WTC11 (cell line): ENCODE results near the gene GSTK1. TPM values are rescaled to one million over a fixed set of nuclear protein-coding genes. Genes with fewer than 3 reads are reported as not detected.

Experiments
- ATAC-seq: fragments of 200-7000 bp; cut with Tn5 transposase; 2 replicates; pipeline ENCODE4 v1.10.0; 2021; ENCODE audit warnings: mild to moderate bottlenecking, moderate library complexity
- CTCF ChIA-PET: fragments of 300-600 bp; sonication (Branson Sonifier 250); formaldehyde crosslinking; loops from one replicate; lab custom pipeline; 2021; ENCODE audit warnings: antibody characterized with exemption; lab: Charles Lee
- POLR2A ChIA-PET: fragments of 350-600 bp; sonication (Branson Sonifier 250); formaldehyde crosslinking; loops from one replicate; lab custom pipeline; 2021; ENCODE audit warnings: antibody characterized with exemption; lab: Charles Lee
- DNase-seq: peaks from one replicate; pipeline ENCODE4 v3.0.0; 2021; ENCODE audit warnings: low spot score
- H3K27ac Mint-ChIP-seq: 2 replicates; pipeline ENCODE4 v1.8.0; 2021; ENCODE audit warnings: mixed read lengths
- H3K27me3 Mint-ChIP-seq: 2 replicates; pipeline ENCODE4 v1.8.0; 2021; ENCODE audit warnings: low read depth, mild to moderate bottlenecking, moderate library complexity, mixed read lengths
- H3K36me3 Mint-ChIP-seq: 2 replicates; pipeline ENCODE4 v1.8.0; 2021; ENCODE audit warnings: mixed read lengths
- H3K4me1 Mint-ChIP-seq: 2 replicates; pipeline ENCODE4 v1.8.0; 2022; ENCODE audit warnings: mixed read lengths
- H3K4me3 Mint-ChIP-seq: 2 replicates; pipeline ENCODE4 v1.8.0; 2021; ENCODE audit warnings: mild to moderate bottlenecking, moderate library complexity, mixed read lengths
- H3K9me3 Mint-ChIP-seq: 2 replicates; pipeline ENCODE4 v1.8.0; 2021; ENCODE audit warnings: mixed read lengths
- CREB1 ChIP-seq: sonication (generic); formaldehyde crosslinking; IDR thresholded peaks from 2 replicates; pipeline ENCODE4 v1.8.0; 2023; ENCODE audit warnings: mild to moderate bottlenecking, missing genetic modification reagents
- ELF4 ChIP-seq: sonication (generic); formaldehyde crosslinking; IDR thresholded peaks from 2 replicates; pipeline ENCODE4 v1.8.1; 2022; ENCODE audit warnings: low read depth, mild to moderate bottlenecking, moderate library complexity, missing genetic modification reagents
- FOXK1 ChIP-seq: sonication (generic); formaldehyde crosslinking; IDR thresholded peaks from 2 replicates; pipeline ENCODE4 v1.8.0; 2022; ENCODE audit warnings: mild to moderate bottlenecking, moderate library complexity, missing genetic modification reagents
- FOXP1 ChIP-seq: sonication (generic); formaldehyde crosslinking; IDR thresholded peaks from 2 replicates; pipeline ENCODE4 v1.8.0; 2022; ENCODE audit warnings: missing genetic modification reagents, mild to moderate bottlenecking, moderate library complexity, borderline replicate concordance
- HMGA2 ChIP-seq: fragments of 250-450 bp; sonication (Bioruptor Pico); IDR thresholded peaks from 2 replicates; pipeline ENCODE4 v1.4.0; 2021; ENCODE audit warnings: mild to moderate bottlenecking, moderate library complexity
- KAT7 ChIP-seq: sonication (generic); formaldehyde crosslinking; IDR thresholded peaks from 2 replicates; pipeline ENCODE4 v1.8.1; 2023; ENCODE audit warnings: missing genetic modification reagents, mild to moderate bottlenecking, borderline replicate concordance
- SP1 ChIP-seq: sonication (generic); formaldehyde crosslinking; conservative IDR thresholded peaks from 2 replicates; pipeline ENCODE4 v1.8.1; 2022; ENCODE audit warnings: missing genetic modification reagents
- ZBTB21 ChIP-seq: sonication (generic); formaldehyde crosslinking; IDR thresholded peaks from 2 replicates; pipeline ENCODE4 v1.8.1; 2023; ENCODE audit warnings: mild to moderate bottlenecking, missing genetic modification reagents, borderline replicate concordance
- ZNF121 ChIP-seq: sonication (generic); formaldehyde crosslinking; IDR thresholded peaks from 2 replicates; pipeline ENCODE4 v1.8.0; 2023; ENCODE audit warnings: missing genetic modification reagents
- ZNF219 ChIP-seq: sonication (generic); formaldehyde crosslinking; IDR thresholded peaks from 2 replicates; pipeline ENCODE4 v1.8.0; 2023; ENCODE audit warnings: missing genetic modification reagents, mild to moderate bottlenecking, borderline replicate concordance
- ZNF416 ChIP-seq: fragments of 250-450 bp; sonication (Bioruptor Pico); IDR thresholded peaks from 2 replicates; pipeline ENCODE4 v1.9.0; 2021; ENCODE audit warnings: mild to moderate bottlenecking, inconsistent platforms
- ZNF671 ChIP-seq: fragments of 250-450 bp; sonication (Bioruptor Pico); IDR thresholded peaks from 2 replicates; pipeline ENCODE4 v1.8.0; 2021; ENCODE audit warnings: mild to moderate bottlenecking
- total RNA-seq: library from RNA; stranded (reverse); gene quantifications from 3 replicates; pipeline ENCODE4 v1.2.3, GENCODE V29; 2021
- TF ChIP-seq, protein P1 (sequence below): fragments of 250-450 bp; sonication (Bioruptor Pico); conservative IDR thresholded peaks from 2 replicates; pipeline ENCODE4 v1.9.0; 2021; ENCODE audit warnings: mild to moderate bottlenecking
- TF ChIP-seq, protein P2 (sequence below): sonication (generic); formaldehyde crosslinking; IDR thresholded peaks from 2 replicates; pipeline ENCODE4 v1.8.1; 2022; ENCODE audit warnings: mild to moderate bottlenecking, missing genetic modification reagents, moderate library complexity, borderline replicate concordance
- TF ChIP-seq, protein P3 (sequence below): sonication (generic); formaldehyde crosslinking; conservative IDR thresholded peaks from 2 replicates; pipeline ENCODE4 v1.8.1; 2022; ENCODE audit warnings: mild to moderate bottlenecking, missing genetic modification reagents
- TF ChIP-seq, protein P4 (sequence below): fragments of 250-450 bp; sonication (Bioruptor Pico); IDR thresholded peaks from 2 replicates; pipeline ENCODE4 v1.9.0; 2021; ENCODE audit warnings: mild to moderate bottlenecking
- TF ChIP-seq, protein P5 (sequence below): fragments of 250-450 bp; sonication (Bioruptor Pico); IDR thresholded peaks from 2 replicates; pipeline ENCODE4 v2.1.2; 2022; ENCODE audit warnings: mild to moderate bottlenecking, moderate library complexity
- TF ChIP-seq, protein P6 (sequence below): sonication (generic); formaldehyde crosslinking; IDR thresholded peaks from 2 replicates; pipeline ENCODE4 v1.8.1; 2022; ENCODE audit warnings: low read depth, mild to moderate bottlenecking, moderate library complexity, missing genetic modification reagents, borderline replicate concordance

GSTK1 gene
- total RNA-seq, 1 experiment from 2014 or later: 30.1 TPM

DNA sequence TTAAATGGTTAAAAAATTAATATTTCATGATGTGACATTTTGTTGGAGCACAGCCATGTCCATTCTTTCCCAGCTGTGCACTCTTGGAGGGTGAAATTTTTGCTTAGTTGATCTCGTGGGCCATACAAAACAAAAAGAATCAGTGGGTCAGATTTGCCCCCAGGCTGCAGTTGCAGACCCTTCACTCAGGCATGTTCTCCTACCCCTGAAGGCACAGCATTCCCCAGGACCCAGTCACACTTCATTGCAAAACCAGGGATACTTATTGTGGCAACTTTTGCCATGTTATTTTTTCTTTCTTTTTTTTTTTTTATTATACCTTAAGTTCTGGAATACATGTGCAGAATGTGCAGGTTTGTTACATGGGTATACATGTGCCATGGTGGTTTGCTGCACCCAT is 35.4 kb upstream of the GSTK1 start:
- no peak overlapping the region for H3K4me3 Mint-ChIP-seq
- ATAC-seq: no peak
- POLR2A ChIA-PET: no interaction called here
- H3K27me3 Mint-ChIP-seq: peaks cover 8% of the 10 kb centered on the region; the same call in 1 of the 2 replicates
- no peaks in the 10 kb centered on the region for H3K9me3 Mint-ChIP-seq
- H3K36me3 Mint-ChIP-seq: no peaks in the 10 kb centered on the region
- DNase-seq: no peak
- TF ChIP-seq CREB1 (CRISPR knock-in tag): no peak
- no peak for TF ChIP-seq ZNF219
- TF ChIP-seq ZBTB21 (CRISPR knock-in tag): no peak
- no peak for TF ChIP-seq ZNF121
- TF ChIP-seq FOXK1 (CRISPR knock-in tag): no peak
- H3K27ac Mint-ChIP-seq: no peak overlapping the region
- CTCF ChIA-PET: interaction anchor here (2.7 to 3.7 kb wide), 2 partner anchors 12 to 13 kb away, joined by 22 to 26 read pairs; no protein-coding TSS in a partner anchor
- H3K4me1 Mint-ChIP-seq: peaks cover 3% of the 10 kb centered on the region; the same call in 1 of the 2 replicates

DNA sequence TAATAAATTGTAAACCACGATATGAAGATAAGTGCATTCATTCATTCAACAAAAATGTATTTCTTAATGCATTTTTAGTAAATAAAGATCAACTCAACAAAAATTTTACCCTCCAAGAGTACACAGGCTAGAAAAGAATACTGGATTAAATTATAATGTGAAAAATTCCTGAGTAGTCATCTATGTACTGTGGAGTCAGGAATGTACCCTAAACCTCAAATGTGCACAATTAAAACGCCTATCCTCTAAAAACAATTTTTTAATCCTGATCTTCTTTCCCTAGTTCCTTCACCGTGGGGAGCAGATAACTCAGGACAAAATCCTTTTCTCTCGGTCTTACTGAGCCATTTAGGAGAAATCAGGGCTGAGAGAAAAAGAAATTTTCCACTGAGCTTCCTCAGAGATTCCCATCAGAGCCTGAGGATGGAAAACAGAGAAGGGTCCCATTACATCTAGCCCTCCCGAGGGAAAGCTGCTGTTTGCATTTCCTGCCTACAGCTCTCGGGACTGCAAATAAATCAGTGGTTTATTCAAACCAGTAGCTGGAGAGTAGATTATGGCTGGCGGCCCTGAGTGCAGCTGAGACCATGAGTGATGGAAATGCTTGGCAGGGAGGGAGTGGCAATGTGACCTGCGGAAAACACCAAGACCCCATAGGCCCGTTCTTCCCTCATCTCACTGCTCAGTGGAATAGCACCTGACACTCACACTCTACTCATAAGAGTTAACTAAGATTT is 34.0 kb upstream of the GSTK1 start:
- POLR2A ChIA-PET: no interaction called here
- no peak overlapping the region for H3K4me3 Mint-ChIP-seq
- peaks cover 3% of the 10 kb centered on the region; the same call in 1 of the 2 replicates for H3K4me1 Mint-ChIP-seq
- H3K9me3 Mint-ChIP-seq: no peaks in the 10 kb centered on the region
- DNase-seq: peak; percentile 28
- peak; percentile 95 for ATAC-seq
- CTCF ChIA-PET: interaction anchor here (0.5 to 3.7 kb wide), 7 partner anchors 11 to 88 kb away, joined by 3 to 26 read pairs (median 5); no protein-coding TSS in a partner anchor
- H3K36me3 Mint-ChIP-seq: no peaks in the 10 kb centered on the region
- TF ChIP-seq, protein P1, sequence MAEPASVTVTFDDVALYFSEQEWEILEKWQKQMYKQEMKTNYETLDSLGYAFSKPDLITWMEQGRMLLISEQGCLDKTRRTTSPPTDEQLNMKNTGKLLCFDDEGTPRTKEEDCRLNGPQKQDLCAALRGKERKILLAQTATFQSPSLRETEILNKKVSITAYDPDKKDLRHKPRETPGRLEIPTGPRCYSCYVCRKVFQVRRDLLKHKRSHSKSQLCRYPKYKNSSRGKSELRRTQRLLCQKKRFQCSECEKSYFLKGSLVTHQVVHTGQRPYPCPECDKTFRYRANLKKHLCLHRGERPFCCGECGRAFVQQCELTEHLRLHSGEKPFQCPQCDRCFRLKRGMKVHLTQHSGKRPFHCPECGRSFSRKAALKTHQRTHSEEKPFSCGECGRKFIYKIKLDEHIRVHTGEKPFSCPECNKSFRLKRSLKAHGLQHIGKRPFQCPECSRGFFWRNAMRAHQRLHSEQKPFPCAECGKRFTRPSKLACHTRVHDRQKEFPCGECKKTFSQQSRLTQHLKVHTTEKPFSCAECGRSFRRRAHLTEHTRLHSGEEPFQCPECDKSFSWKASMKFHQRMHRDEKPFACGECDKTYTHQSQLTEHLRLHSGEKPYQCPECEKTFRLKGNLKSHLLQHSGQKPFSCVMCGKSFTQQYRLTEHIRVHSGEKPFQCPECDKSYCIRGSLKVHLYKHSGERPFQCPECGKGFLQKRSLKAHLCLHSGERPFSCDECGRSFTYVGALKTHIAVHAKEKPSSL: no peak
- TF ChIP-seq FOXK1 (CRISPR knock-in tag) (no peak), KAT7 (CRISPR knock-in tag) (no peak), ZNF416 (CRISPR knock-in tag) (no peak)
- TF ChIP-seq, protein P2, sequence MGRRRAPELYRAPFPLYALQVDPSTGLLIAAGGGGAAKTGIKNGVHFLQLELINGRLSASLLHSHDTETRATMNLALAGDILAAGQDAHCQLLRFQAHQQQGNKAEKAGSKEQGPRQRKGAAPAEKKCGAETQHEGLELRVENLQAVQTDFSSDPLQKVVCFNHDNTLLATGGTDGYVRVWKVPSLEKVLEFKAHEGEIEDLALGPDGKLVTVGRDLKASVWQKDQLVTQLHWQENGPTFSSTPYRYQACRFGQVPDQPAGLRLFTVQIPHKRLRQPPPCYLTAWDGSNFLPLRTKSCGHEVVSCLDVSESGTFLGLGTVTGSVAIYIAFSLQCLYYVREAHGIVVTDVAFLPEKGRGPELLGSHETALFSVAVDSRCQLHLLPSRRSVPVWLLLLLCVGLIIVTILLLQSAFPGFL (CRISPR knock-in tag): no peak
- TF ChIP-seq, protein P3, sequence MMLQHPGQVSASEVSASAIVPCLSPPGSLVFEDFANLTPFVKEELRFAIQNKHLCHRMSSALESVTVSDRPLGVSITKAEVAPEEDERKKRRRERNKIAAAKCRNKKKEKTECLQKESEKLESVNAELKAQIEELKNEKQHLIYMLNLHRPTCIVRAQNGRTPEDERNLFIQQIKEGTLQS (CRISPR knock-in tag): no peak
- TF ChIP-seq, protein P4, sequence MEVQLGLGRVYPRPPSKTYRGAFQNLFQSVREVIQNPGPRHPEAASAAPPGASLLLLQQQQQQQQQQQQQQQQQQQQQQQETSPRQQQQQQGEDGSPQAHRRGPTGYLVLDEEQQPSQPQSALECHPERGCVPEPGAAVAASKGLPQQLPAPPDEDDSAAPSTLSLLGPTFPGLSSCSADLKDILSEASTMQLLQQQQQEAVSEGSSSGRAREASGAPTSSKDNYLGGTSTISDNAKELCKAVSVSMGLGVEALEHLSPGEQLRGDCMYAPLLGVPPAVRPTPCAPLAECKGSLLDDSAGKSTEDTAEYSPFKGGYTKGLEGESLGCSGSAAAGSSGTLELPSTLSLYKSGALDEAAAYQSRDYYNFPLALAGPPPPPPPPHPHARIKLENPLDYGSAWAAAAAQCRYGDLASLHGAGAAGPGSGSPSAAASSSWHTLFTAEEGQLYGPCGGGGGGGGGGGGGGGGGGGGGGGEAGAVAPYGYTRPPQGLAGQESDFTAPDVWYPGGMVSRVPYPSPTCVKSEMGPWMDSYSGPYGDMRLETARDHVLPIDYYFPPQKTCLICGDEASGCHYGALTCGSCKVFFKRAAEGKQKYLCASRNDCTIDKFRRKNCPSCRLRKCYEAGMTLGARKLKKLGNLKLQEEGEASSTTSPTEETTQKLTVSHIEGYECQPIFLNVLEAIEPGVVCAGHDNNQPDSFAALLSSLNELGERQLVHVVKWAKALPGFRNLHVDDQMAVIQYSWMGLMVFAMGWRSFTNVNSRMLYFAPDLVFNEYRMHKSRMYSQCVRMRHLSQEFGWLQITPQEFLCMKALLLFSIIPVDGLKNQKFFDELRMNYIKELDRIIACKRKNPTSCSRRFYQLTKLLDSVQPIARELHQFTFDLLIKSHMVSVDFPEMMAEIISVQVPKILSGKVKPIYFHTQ (CRISPR knock-in tag): no peak
- peak overlapping the region; percentile 68 for H3K27ac Mint-ChIP-seq
- peaks cover 16% of the 10 kb centered on the region; the same call in 1 of the 2 replicates for H3K27me3 Mint-ChIP-seq

DNA sequence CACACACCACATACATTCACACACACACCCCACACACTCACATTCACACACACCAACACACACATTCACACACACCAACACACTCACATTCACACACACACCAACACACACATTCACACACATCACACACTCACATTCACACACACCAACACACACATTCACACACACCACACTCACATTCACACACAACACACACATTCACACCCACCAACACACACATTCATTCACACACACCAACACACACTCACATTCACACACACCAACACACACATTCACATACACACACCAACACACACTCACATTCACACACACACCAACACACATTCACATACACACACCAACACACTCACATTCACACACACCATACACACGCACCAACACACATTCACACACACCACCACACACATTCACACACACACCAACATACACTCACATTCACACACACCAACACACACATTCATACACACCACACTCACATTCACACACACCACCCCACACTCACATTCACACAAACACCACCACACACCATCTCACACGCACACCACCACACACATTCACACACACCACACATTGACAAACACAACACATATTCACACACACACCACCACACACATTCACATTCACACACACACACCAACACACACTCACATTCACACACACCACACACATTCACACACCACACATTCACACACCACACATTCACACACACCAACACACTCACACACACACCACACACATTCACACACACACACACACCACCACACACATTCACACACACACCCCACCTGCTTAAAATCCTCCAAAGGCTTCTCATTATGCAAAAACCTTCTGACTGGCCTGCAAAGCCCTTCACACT is 32.4 kb upstream of the GSTK1 start:
- CTCF ChIA-PET: interaction anchor here (1.4 to 2.7 kb wide), 3 partner anchors 9 to 16 kb away, joined by 5 to 22 read pairs (median 12); no protein-coding TSS in a partner anchor
- Mint-ChIP-seq H3K9me3 (peaks cover 7% of the 10 kb centered on the region; the same call in 1 of the 2 replicates), H3K4me1 (no peaks in the 10 kb centered on the region; the same call in 1 of the 2 replicates), H3K27me3 (peaks cover 24% of the 10 kb centered on the region), H3K27ac (no peak overlapping the region), H3K36me3 (no peaks in the 10 kb centered on the region), H3K4me3 (no peak overlapping the region)
- POLR2A ChIA-PET: no interaction called here
- ATAC-seq (no peak), DNase-seq (no peak)
- TF ChIP-seq FOXP1 (CRISPR knock-in tag) (no peak), SP1 (no peak), ZNF121 (no peak), HMGA2 (CRISPR knock-in tag) (no peak), ZNF671 (CRISPR knock-in tag) (no peak), ELF4 (CRISPR knock-in tag) (no peak)
- TF ChIP-seq, protein P5, sequence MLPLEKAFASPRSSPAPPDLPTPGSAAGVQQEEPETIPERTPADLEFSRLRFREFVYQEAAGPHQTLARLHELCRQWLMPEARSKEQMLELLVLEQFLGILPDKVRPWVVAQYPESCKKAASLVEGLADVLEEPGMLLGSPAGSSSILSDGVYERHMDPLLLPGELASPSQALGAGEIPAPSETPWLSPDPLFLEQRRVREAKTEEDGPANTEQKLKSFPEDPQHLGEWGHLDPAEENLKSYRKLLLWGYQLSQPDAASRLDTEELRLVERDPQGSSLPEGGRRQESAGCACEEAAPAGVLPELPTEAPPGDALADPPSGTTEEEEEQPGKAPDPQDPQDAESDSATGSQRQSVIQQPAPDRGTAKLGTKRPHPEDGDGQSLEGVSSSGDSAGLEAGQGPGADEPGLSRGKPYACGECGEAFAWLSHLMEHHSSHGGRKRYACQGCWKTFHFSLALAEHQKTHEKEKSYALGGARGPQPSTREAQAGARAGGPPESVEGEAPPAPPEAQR (CRISPR knock-in tag): no peak
- TF ChIP-seq, protein P6, sequence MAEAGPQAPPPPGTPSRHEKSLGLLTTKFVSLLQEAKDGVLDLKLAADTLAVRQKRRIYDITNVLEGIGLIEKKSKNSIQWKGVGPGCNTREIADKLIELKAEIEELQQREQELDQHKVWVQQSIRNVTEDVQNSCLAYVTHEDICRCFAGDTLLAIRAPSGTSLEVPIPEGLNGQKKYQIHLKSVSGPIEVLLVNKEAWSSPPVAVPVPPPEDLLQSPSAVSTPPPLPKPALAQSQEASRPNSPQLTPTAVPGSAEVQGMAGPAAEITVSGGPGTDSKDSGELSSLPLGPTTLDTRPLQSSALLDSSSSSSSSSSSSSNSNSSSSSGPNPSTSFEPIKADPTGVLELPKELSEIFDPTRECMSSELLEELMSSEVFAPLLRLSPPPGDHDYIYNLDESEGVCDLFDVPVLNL (CRISPR knock-in tag): no peak
